HG03571 (cell line): ENCODE measurements around the gene TTBK2.
"Not testable (repeated sequence)": the region's sequence is repeated elsewhere in the genome, so short reads cannot be mapped to it uniquely, and the experiment has no call there.

Source experiments
- ATAC-seq: cut with Tn5 transposase; IDR thresholded peaks from one replicate; pipeline ENCODE4 v1.9.1; 2021; ENCODE audit not compliant: unreplicated experiment

TTBK2 gene

GRCh38 chr15:42908538-42908937 lies 12.0 kb downstream of the TTBK2 start:
- no peak for ATAC-seq

DNA sequence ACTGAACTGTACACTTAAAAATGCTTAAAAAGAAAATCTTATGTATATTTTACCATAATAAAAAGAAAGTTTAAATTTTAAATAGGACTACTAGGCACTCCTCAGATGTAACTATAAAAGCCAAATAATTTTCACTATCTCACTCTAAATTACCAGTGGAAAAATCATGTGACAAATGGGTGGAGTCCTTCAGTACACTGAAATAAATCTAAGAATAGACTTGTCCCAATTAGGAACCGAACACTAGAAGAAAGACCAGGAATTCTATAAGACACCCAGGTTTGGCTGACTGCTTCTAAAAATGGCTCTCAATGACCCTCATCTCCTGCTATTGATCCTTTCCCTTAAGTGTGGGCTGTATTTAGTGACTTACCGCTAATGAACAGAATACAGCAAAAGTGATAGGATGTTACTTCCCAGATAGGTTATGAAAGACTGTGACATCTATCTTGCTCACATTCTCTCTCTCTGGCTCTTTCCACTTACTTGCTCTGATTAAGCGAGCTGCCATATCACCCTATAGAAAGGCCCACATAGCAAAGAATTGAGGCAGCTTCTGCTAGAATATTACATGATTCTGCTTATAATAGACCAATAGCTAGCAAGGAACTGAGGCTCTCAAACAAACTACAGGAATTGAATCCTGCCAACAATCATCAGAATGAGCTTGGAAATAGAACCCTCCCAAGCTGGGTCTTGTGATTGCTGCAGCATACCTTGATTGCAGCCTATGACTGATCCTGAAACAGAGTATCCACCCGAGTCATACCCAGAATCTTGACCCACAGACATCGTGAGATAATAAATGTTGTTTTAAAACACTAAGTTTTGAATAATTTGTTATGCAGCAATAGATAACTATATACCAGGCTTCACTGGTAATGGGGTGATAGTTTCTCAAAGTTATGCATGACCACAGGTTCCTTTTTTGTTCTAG lies 16.9 kb downstream of the TTBK2 start:
- no peak for ATAC-seq

GRCh38 chr15:42893911-42894310 lies 26.7 kb downstream of the TTBK2 start:
- not testable (repeated sequence) for ATAC-seq

DNA sequence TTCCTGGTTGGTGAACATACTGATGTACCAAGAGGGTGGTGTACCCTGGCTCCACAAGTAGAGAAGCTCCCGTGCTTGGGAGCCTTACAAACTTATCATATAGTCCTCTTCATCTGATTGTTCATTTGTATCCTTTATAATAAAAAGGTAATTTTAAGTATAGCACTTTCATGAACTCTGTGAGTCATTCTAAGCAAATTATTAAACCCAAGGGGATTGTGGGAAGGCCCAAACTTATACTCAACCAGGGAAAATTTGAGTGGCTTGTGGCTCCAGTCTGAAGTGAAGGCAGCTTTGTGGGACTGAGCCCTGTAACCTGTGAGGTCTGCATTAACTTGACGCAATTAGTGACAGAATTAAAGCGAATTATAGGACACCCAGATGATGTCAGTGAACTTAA lies 29.0 kb downstream of the TTBK2 start:
- ATAC-seq = no peak

DNA sequence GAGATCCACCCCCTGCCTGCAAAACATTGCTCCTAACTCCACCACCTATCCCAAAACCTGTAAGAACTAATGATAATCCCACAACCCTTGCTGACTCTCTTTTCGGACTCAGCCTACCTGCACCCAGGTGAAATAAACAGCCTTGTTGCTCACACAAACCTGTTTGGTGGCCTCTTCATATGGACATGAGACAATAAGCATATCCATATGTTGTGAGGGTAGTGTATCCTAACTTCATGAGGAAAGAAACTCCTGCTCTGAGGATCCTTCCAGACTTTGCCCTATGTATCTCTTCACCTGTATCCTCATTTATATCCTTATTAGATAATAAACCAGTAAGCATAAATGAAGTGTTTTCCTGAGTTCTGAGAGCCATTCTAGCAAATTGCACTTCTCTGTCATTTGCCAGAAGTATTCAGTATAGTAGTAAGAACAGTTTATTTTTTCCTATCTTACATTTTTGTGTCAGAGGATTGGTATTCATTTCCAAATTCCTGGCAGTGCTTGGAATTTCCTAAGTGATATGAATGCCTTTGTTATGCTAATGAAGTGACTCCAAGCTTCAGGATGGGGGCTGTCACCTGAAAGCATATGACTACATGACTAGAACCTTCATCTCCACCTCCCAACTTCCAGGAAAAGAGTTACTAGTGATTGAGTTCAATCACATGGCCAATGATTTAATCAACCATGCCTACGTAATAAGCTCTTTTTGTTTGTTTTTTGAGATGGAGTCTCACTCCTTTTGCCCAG lies 30.2 kb downstream of the TTBK2 start:
- no peak for ATAC-seq

- not testable (repeated sequence) for ATAC-seq
Measured at GRCh38 chr15:42887384-42887783, 33.2 kb downstream of the TTBK2 start.

- ATAC-seq = no peak
Measured at GRCh38 chr15:42880121-42880520, 40.5 kb downstream of the TTBK2 start.

DNA sequence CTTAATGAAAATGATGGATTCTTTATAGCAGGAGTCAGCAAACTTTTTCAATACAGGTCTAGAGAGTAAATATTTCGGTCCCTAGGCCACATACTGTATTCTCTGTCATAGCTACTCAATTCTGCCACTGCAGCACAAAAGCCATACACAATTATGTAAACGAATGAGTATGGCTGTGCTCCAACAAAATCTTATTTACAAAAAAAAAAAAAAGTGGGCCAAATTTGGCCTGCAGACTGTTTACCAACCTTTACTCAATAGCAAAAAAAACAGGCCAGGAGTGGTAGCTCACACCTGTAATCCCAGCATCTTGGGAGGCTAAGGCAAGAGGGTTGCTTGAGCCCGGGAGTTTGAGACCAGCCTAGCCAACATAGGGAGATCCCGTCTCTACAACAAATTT lies 41.1 kb downstream of the TTBK2 start:
- ATAC-seq = no peak

GRCh38 chr15:42876224-42876623 lies 44.4 kb downstream of the TTBK2 start:
- ATAC-seq = no peak

- ATAC-seq = no peak
Measured at GRCh38 chr15:42868683-42869082, 51.9 kb downstream of the TTBK2 start.

DNA sequence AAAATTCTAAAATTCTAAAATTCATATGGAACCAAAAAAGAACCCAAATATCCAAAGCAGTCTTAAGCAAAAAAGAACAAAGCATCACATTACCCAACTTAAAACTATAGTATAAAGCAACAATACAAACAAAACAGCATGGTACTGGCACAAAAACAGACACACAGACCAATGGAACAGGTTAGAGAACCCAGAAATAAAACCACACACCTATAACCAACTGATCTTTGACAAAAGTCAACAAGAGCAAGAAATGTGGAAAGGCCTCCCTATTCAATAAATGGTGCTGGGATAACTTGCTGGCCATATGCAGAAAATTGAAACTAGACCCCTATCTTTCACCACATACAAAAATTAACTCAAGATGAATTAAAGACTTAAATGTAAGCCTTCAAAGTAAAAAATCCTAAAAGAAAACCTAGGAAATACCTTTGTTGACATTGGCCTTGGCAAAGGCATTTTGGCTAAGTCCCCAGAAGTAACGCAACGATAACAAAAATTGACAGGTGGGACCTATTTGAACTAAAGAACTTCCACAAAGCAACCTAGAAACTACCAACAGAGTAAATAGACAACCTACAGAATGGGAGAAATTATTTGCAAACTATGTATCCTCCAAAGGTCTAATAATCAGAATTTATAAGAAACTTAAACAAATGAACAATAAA lies 56.9 kb downstream of the TTBK2 start:
- ATAC-seq = no peak

- ATAC-seq = no peak
Measured at GRCh38 chr15:42858999-42859789, 61.4 kb downstream of the TTBK2 start.

GRCh38 chr15:42858540-42858939 lies 62.0 kb downstream of the TTBK2 start:
- no peak for ATAC-seq

- ATAC-seq = no peak
Measured at GRCh38 chr15:42854576-42854975, 66.0 kb downstream of the TTBK2 start.

GRCh38 chr15:42849836-42850235 lies 70.7 kb downstream of the TTBK2 start:
- ATAC-seq = no peak

GRCh38 chr15:42848846-42849245 lies 71.7 kb downstream of the TTBK2 start:
- ATAC-seq = no peak

GRCh38 chr15:42846647-42847046 lies 73.9 kb downstream of the TTBK2 start:
- ATAC-seq = no peak

GRCh38 chr15:42845581-42845980 lies 75.0 kb downstream of the TTBK2 start:
- ATAC-seq = no peak

- ATAC-seq = no peak
Measured at GRCh38 chr15:42843699-42844098, 76.9 kb downstream of the TTBK2 start.

DNA sequence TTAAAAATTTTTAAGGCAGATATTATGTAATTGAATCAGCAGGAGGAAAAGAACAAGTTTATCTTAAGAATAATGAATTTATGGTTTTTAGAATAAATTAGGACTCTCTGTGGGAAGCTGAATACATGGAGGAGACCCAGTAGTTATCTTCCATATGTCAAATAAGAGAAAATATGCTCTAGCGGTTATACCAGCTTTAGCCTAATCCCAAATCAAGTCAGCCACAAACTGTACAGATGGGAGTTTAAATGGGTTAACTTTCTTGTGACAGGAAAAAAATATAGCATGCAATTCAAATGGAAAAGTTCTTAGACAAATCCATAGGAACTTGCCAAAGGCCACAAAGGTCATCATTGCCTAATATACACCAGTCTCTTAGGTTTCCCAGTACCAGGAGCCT lies 84.3 kb downstream of the TTBK2 start:
- no peak for ATAC-seq

DNA sequence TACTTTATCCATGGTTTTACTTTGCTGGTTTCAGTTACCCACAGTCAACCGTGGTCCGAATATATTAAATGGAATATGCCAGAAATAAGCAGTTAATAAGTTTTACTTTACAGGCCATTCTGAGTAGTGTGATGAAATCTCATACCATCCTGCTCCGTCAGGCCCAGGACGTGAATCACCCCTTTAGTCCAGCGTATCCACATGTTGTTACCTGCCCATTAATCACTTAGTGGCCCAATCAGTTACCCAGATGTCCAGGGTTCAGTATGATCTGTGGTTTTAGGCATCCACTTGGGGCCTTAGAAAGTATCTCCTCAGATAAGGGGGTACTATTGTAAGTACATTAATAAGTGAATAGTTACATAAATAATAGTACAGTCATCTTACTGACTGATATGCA lies 88.0 kb downstream of the TTBK2 start:
- no peak for ATAC-seq
